ENCODE data around the gene CFAP65.

DNA sequence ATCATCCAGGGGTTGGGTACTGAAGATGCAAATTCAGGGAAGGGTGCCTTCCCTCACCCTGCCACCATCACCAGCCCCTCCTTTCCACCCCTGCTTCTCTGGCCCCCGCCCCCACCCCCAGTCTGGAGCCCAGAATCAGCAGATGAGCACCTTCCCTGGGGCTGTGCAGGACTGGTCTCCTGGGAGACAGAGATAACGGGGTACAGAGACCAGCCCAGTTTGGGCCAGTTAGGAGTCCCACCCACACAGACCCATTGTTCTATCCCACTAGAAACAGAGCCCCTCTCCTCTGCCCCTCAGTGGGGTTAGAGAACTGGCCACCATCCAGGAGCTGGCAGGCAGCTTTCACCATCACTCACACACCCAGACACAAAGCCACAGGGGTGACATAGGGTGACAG is 43.6 kb downstream of the CFAP65 start:
- TF ChIP-seq, protein P1, sequence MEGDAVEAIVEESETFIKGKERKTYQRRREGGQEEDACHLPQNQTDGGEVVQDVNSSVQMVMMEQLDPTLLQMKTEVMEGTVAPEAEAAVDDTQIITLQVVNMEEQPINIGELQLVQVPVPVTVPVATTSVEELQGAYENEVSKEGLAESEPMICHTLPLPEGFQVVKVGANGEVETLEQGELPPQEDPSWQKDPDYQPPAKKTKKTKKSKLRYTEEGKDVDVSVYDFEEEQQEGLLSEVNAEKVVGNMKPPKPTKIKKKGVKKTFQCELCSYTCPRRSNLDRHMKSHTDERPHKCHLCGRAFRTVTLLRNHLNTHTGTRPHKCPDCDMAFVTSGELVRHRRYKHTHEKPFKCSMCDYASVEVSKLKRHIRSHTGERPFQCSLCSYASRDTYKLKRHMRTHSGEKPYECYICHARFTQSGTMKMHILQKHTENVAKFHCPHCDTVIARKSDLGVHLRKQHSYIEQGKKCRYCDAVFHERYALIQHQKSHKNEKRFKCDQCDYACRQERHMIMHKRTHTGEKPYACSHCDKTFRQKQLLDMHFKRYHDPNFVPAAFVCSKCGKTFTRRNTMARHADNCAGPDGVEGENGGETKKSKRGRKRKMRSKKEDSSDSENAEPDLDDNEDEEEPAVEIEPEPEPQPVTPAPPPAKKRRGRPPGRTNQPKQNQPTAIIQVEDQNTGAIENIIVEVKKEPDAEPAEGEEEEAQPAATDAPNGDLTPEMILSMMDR (IDR thresholded peaks at IDR 0.05): no peak
- TF ChIP-seq ETV6 (CRISPR knock-in tag; IDR thresholded peaks at IDR 0.05) (no peak), ZNF317 (CRISPR knock-in tag; IDR thresholded peaks at IDR 0.05; ENCODE audit: borderline replicate concordance, low read depth) (no peak)
